GM12878 (cell line): ENCODE results near the gene SAC3D1. TPM values are rescaled to one million over a fixed set of nuclear protein-coding genes. Genes with fewer than 3 reads are reported as not detected.

Source experiments
- ATAC-seq: fragments of 200-7000 bp; cut with Tn5 transposase; 3 replicates; pipeline ENCODE4 v1.9.1; 2020; ENCODE audit warnings: mild to moderate bottlenecking, moderate library complexity
- BruUV-seq: library from RNA; stranded (reverse); fragments of 400-500 nt; replicated peaks from 2 replicates; lab custom pipeline; 2021; lab: Mats Ljungman, UMichigan
- CTCF ChIA-PET: fragments of 300-600 bp; sonication (Branson Sonifier 250); formaldehyde crosslinking; extraction: SDS; loops from one replicate; lab custom pipeline; 2021; ENCODE audit warnings: inconsistent platforms; lab: Yijun Ruan, JAX
- POLR2A ChIA-PET: fragments of 350-600 bp; formaldehyde crosslinking; extraction: SDS; loops from one replicate; lab custom pipeline; 2021; ENCODE audit warnings: inconsistent platforms; lab: Charles Lee
- RAD21 ChIA-PET: fragments of 300-600 bp; sonication (Branson Sonifier 250); formaldehyde crosslinking; loops from one replicate; lab custom pipeline; 2023; ENCODE audit warnings: antibody characterized with exemption; ENCODE audit not compliant: unreplicated experiment; lab: Charles Lee
- SMC1A ChIA-PET: fragments of 300-600 bp; sonication (Branson Sonifier 250); formaldehyde crosslinking; loops from one replicate; lab custom pipeline; 2023; ENCODE audit not compliant: unreplicated experiment, uncharacterized antibody; lab: Charles Lee
- DNase-seq: peaks from one replicate; pipeline ENCODE4 v3.0.0-alpha.2; 2011; ENCODE audit warnings: low read depth, low spot score
- FAIRE-seq: peaks from 3 replicates; lab custom pipeline; 2011; peaks lifted over from hg19 to GRCh38; lab: Jason Lieb, UNC
- H2AFZ ChIP-seq: 2 replicates; pipeline ENCODE4 v1.6.0; 2011; ENCODE audit warnings: low read depth, low read length, control low read depth; ENCODE audit not compliant: control insufficient read depth
- H3K27ac ChIP-seq: 2 replicates; pipeline ENCODE4 v1.5.1; 2011; ENCODE audit warnings: control low read depth; ENCODE audit not compliant: control insufficient read depth, insufficient read depth
- H3K27me3 ChIP-seq, 2 experiments: replicated peaks in 1 of 2; 2 replicates each; pipeline versions ENCODE4 v1.6.0 to v1.6.1; 2011; ENCODE audit warnings: low read length in 1 of 2; ENCODE audit not compliant: control insufficient read depth in 2 of 2, insufficient read depth in 2 of 2
- H3K36me3 ChIP-seq, 2 experiments: 2 replicates each; pipeline ENCODE4 v1.5.1; 2011; ENCODE audit warnings: low read length in 1 of 2; ENCODE audit not compliant: control insufficient read depth in 2 of 2, insufficient read depth in 2 of 2
- H3K4me1 ChIP-seq: 2 replicates; pipeline ENCODE4 v1.6.1; 2011; ENCODE audit warnings: mild to moderate bottlenecking, low read length, moderate library complexity, mixed read lengths; ENCODE audit not compliant: control insufficient read depth, insufficient read depth
- H3K4me2 ChIP-seq: 2 replicates; pipeline ENCODE4 v1.6.0; 2011; ENCODE audit warnings: control low read depth; ENCODE audit not compliant: control insufficient read depth, insufficient read depth
- H3K4me3 ChIP-seq: fragments of 200-600 bp; sonication (generic); 2 replicates; pipeline ENCODE4 v1.5.1; 2016
- H3K79me2 ChIP-seq: 2 replicates; pipeline ENCODE4 v1.6.0; 2011; ENCODE audit warnings: low read length; ENCODE audit not compliant: control insufficient read depth, insufficient read depth
- H3K9ac ChIP-seq: 2 replicates; pipeline ENCODE4 v1.8.0; 2011; ENCODE audit warnings: low read length, control low read depth, mixed read lengths; ENCODE audit not compliant: control insufficient read depth, insufficient read depth
- H3K9me3 ChIP-seq: replicated peaks from 3 replicates; pipeline ENCODE4 v1.5.1; 2011; ENCODE audit warnings: mild to moderate bottlenecking, low read length; ENCODE audit not compliant: control insufficient read depth, insufficient read depth
- H4K20me1 ChIP-seq: 2 replicates; pipeline ENCODE4 v1.6.0; 2011; ENCODE audit not compliant: control insufficient read depth, insufficient read depth
- ASH2L ChIP-seq: fragments of 300-600, 200-600 bp; sonication (generic); IDR thresholded peaks from 2 replicates; pipeline ENCODE4 v1.6.1; 2017; ENCODE audit warnings: low read depth, mild to moderate bottlenecking, borderline replicate concordance
- BHLHE40 ChIP-seq, 2 experiments: fragments of 450-650 bp in 1 of 2; IDR thresholded peaks; 2 replicates each; pipeline ENCODE4 v1.6.1; 2011 to 2017; ENCODE audit warnings: low read depth in 2 of 2, borderline replicate concordance in 1 of 2, improper control_type of control experiment in 1 of 2, low read length in 1 of 2, mild to moderate bottlenecking in 1 of 2
- CUX1 ChIP-seq: IDR thresholded peaks from 2 replicates; pipeline ENCODE4 v1.6.1; 2012; ENCODE audit warnings: improper control_type of control experiment, low read depth, low read length; ENCODE audit not compliant: insufficient replicate concordance
- PBX3 ChIP-seq: IDR thresholded peaks from 2 replicates; pipeline ENCODE4 v1.6.1; 2011; ENCODE audit warnings: mild to moderate bottlenecking, low read depth, low read length, moderate library complexity; ENCODE audit not compliant: insufficient replicate concordance
- PKNOX1 ChIP-seq: fragments of 450-650 bp; IDR thresholded peaks from 2 replicates; pipeline ENCODE4 v1.6.1; 2016; ENCODE audit warnings: mild to moderate bottlenecking
- RUNX3 ChIP-seq: IDR thresholded peaks from 2 replicates; pipeline ENCODE4 v1.6.1; 2012; ENCODE audit warnings: low read length, inconsistent platforms
- TCF12 ChIP-seq: IDR thresholded peaks from 2 replicates; pipeline ENCODE4 v1.6.1; 2011; ENCODE audit warnings: low read depth, mild to moderate bottlenecking, low read length
- TCF3 ChIP-seq: IDR thresholded peaks from 2 replicates; pipeline ENCODE4 v1.6.1; 2012; ENCODE audit warnings: low read depth, mild to moderate bottlenecking, low read length, borderline replicate concordance; ENCODE audit not compliant: insufficient read depth
- ZNF592 ChIP-seq: fragments of 450-650 bp; IDR thresholded peaks from 2 replicates; pipeline ENCODE4 v1.6.1; 2017; ENCODE audit warnings: mild to moderate bottlenecking, moderate library complexity
- WGBS: methylation state at CpG from one replicate; pipeline ENCODE4 v1.1.6; 2016; ENCODE audit warnings: low lambda C conversion rate; ENCODE audit not compliant: insufficient replicate concordance, insufficient coverage; ENCODE audit errors: missing lambda C conversion rate; 5-methylcytosine and 5-hydroxymethylcytosine counted together
- in situ Hi-C: fragments of 300-500 bp; cut with MboI; formaldehyde crosslinking; loops from 9 replicates; pipeline ENCODE4 v1.14.3; 2018; ENCODE audit warnings: mixed read lengths
- intact Hi-C: fragments of 100-400 bp; cut with micrococcal nuclease; formaldehyde crosslinking; loops from one replicate; pipeline ENCODE4 v1.14.2; 2022; ENCODE audit not compliant: unreplicated experiment
- polyA plus RNA-seq, 11 experiments: library from polyadenylated mRNA; depleted of rRNA in 4 of 11; unstranded in 6 of 11; stranded (reverse) in 5 of 11; fragments of >200 nt; fragmentation: Nextera tagmentation in 4 of 11; fragmentation: Illumina TruSeq in 1 of 11; extraction: Ambion mirVana in 4 of 11; extraction: Trizol in 1 of 11; gene quantifications; 1 replicate in 1 of 11; 2 replicates in 10 of 11; pipeline versions ENCODE4 v1.2.1 to v1.2.3, GENCODE V29; 2011 to 2016; ENCODE audit warnings: inconsistent platforms in 2 of 11, missing spikeins in 2 of 11, low read depth in 1 of 11
- total RNA-seq, 4 experiments: library from RNA; depleted of rRNA in 3 of 4; stranded (reverse); fragments of >200 nt in 3 of 4; fragmentation: Illumina TruSeq in 1 of 4; extraction: Trizol in 1 of 4; gene quantifications; 2 replicates each; pipeline versions ENCODE4 v1.2.1 to v1.2.3, GENCODE V29; 2013 to 2021

Gene SAC3D1
- total and polyA plus RNA-seq, 10 of the 15 experiments (the other 5 are each of a cell fraction or from before 2014, with no cell fraction given): 0.16 to 44.6 (median 12.1) TPM

GRCh38 chr11:65059959-65060824 is 19.2 kb downstream of the SAC3D1 start:
- SMC1A ChIA-PET: no interaction called here

More at GRCh38 chr11:65059959-65060824, 19.2 kb downstream of the SAC3D1 start:
- no peak overlapping the region for H3K27ac ChIP-seq
- H2AFZ ChIP-seq: no peak overlapping the region; the same call in 1 of the 2 replicates
- peaks cover 24% of the 10 kb centered on the region for H3K4me1 ChIP-seq
- DNase-seq (no peak), FAIRE-seq (no peak), ATAC-seq (0 out of 3 replicates have a peak, but pooled peaks have one; percentile 12)
- WGBS: 37% methylated on average over 10 of the region's 10 CpGs
- H3K9ac ChIP-seq: no peak overlapping the region
- no peaks in the 10 kb centered on the region for H3K79me2 ChIP-seq
- 0 out of 4 replicates have a peak, but pooled peaks of 1 of the 2 experiments have one; percentile 14 for TF ChIP-seq BHLHE40 (IDR thresholded peaks at IDR 0.05; ENCODE audit: borderline replicate concordance in 1 of 2, low read depth in 2 of 2, low read length in 1 of 2)
- peak; percentile 82 for TF ChIP-seq RUNX3
- TF ChIP-seq PKNOX1: peak; percentile 45; the same call in 1 of the 2 replicates
- TF ChIP-seq ZNF592: no peak
- no peak for TF ChIP-seq CUX1
- peak; percentile 93 for TF ChIP-seq TCF3
- TF ChIP-seq TCF12: peak; percentile 88
- no peak for TF ChIP-seq ASH2L
- peak; percentile 72 for TF ChIP-seq PBX3
- no peak overlapping the region for H3K4me3 ChIP-seq
- CTCF ChIA-PET: interaction anchor here (1.1 kb wide), 2 partner anchors 57 to 213 kb away, joined by 3 read pairs; partner anchors contain the start of gene ZNHIT2
- no peak overlapping the region for H3K4me2 ChIP-seq
- RAD21 ChIA-PET: no interaction called here
- no peaks in the 10 kb centered on the region for H3K36me3 ChIP-seq
- intact Hi-C loops: no loop called here
- no TSS peak for BruUV-seq
- H3K9me3 ChIP-seq: no peaks in the 10 kb centered on the region
- POLR2A ChIA-PET: no interaction called here
- in situ Hi-C loops: no loop called here
- H3K27me3 ChIP-seq: no peaks in the 10 kb centered on the region
- no peaks in the 10 kb centered on the region for H4K20me1 ChIP-seq
